ENCODE results near the gene HIP1.

Gene HIP1

DNA sequence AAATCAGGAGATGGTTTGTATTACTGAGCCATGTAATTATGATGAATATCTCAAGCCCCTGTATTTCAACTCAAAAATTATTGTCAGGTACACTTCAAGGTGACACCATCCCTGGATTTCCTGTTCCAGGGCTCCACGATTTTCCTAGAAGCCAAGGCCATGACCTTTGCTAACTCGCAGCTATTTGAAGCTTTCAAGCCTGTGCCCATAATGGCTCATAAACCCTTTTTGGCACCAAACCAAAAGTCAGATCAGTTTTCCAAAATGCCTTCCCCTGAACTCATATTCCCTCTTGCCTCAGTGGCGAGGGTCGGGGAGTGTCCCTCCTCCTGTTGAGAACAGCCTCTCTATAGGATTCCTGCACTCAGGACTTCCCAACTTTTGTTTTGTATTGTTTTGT is 70.8 kb downstream of the HIP1 start:
- DNase-seq, result no peak

DNA sequence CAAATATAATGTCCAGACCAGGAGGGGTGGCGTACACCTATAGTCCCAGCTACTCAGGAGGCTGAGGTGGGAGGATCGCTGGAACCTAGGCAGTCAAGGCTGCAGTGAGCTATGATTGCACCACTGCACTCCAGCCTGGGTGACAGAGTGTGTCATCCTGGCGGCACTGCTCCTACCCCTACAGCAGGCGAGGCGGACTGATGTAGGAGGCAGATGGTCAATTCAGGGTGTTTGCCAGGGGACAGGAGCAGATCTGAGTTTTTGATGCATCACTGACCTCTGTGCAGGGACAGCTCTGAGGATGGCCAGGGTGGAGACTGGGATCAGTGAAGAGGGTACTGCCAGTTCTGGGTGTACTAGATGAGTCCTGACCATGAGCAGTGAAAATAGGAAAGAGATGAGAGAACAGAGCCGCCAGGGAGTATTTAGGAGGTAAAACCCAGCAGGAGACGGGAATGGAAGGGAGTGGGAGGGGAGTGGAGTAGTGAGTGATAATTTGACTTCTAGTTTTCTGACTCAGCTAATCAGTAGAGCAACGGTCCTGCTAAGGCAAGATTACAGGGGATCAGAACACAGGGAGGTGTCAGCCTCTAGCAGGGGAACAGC is 75.3 kb downstream of the HIP1 start:
- DNase-seq, result no peak

DNA sequence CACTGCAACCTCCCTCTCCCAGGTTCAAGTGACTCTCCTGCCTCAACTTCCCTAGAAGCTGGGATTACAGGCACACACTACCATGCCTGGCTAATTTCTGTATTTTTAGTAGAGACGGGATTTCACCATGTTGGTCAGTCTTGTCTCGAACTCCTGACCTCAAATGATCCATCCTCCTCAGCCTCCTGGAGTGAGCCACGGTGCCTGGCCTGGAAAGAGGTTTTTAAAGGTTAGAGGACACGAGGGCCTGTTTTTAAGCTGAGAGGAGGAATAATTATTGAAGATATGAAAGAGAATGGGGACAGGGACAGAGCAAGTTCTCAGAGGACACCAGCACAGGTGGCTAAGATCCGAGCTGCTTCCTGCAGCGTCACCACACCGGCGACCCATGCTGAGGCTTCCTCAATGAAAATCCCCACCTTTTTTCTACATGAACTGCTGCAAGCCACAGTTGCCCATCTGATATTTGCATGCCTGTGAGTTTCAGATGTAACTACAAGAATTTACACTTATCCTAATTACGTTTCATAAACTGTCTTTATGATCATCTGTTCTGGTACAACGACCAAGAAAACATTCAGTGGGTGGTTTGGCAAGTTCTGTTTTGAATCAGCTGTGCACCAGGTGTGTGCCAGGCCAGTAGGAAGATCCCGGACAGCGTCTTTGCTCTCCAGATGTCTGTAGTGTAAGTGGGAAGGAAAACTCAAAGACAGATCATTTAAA is 76.0 kb downstream of the HIP1 start:
- DNase-seq, result no peak

- DNase-seq, result no peak
Observed at GRCh38 chr7:75660566-75661215, 78.0 kb downstream of the HIP1 start.

DNA sequence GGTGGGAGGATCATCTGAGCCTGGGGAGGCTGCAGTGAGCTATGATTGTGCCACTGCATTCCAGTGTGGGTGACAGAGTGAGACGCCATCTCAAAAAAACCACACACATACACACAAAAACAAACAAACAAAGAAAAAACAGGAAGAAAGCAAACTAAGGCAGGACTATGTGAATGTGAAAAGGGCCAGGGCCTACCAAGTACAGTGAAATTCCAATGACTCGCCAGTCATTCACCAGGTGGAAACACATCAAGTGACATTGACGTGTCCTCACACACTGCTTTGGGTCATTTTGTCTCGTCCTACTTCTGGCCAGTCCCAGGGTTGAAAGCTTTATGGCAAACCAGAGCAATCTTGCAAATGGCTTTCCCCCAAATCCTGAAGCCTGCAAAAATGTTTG is 79.9 kb downstream of the HIP1 start:
- DNase-seq, result no peak

GRCh38 chr7:75658369-75658768 is 80.4 kb downstream of the HIP1 start:
- no peak for DNase-seq

DNA sequence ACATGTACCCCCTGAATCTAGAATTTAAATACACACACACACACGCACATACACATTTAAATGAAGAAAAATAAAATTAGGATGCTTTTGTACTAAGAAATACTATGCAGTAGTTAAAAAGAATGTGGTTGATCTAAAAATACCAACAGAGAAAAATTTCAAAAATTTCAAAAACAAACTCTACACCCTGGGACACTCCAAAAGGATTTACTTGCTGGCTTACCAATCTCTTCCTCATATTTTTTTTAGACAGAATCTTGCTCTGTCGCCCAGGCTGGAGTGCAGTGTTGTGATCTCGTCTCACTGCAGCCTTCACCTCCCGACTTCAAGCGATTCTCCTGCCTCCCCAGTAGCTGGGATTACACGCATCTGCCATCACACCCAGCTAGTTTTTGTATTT is 80.9 kb downstream of the HIP1 start:
- DNase-seq, result no peak

DNA sequence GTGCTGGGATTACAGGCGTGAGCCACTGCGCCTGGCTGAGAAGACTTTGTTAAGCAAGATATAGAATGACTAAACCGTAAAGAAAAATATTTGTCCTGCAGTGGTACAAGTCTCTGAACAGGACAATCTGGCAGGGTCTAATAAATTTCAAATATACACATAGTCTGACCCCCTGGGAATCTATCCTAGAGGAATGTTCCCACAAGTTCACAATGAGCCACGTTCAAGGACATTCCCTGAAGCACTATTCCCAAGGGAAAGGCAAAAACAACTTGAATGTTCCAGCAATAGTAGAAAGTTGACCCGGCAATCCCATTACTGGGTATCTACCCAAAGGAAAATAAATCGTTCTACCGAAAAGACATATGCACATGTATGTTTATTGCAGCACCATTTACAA is 82.0 kb downstream of the HIP1 start:
- no peak for DNase-seq

DNA sequence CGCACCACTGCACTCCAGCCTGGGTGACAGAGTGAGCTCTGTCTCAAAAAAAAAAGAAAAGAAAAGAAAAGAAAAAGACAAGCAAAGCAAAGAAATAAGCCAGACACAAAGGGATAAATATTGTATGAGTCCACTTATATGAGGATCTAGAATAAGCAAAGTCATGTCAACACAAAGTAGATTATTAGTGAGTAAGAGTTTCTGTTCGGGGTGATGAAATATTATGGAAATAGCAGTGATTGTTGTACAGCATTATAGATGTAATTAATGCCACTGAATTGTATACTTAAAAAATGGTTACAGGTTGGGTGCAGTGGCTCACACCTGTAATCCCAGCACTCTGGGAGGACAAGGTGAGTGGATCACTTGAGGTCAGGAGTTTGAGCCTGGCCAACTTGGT is 83.2 kb downstream of the HIP1 start:
- no peak for DNase-seq

GRCh38 chr7:75654855-75655254 is 83.9 kb downstream of the HIP1 start:
- no peak for DNase-seq

- DNase-seq, result no peak
Observed at GRCh38 chr7:75653651-75654050, 85.1 kb downstream of the HIP1 start.

- DNase-seq, result no peak
Observed at GRCh38 chr7:75652788-75653187, 86.0 kb downstream of the HIP1 start.

DNA sequence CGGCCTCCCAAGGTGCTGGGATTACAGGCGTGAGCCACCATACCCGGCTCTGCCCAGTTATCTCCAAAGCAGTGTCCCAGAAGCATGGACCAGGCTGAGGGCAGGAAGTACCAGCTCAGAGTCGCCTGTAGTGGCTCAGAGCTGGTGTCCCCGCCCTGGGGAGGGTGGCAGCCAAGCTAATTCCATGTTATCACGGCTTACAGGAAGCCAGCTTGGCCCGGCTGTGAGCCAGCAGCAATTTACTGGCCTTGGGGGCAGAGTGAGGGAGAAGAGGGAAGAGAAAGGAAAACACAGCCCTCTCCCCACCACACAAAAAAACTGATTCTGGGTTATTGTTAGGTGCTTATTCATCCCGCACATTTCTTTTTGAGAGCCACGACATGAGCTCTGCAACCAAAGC is 88.1 kb downstream of the HIP1 start:
- DNase-seq, result no peak

- DNase-seq, result no peak
Observed at GRCh38 chr7:75650062-75650461, 88.7 kb downstream of the HIP1 start.

- no peak for DNase-seq
Observed at GRCh38 chr7:75649462-75649861, 89.3 kb downstream of the HIP1 start.

GRCh38 chr7:75647709-75648438 is 90.9 kb downstream of the HIP1 start:
- no peak for DNase-seq

DNA sequence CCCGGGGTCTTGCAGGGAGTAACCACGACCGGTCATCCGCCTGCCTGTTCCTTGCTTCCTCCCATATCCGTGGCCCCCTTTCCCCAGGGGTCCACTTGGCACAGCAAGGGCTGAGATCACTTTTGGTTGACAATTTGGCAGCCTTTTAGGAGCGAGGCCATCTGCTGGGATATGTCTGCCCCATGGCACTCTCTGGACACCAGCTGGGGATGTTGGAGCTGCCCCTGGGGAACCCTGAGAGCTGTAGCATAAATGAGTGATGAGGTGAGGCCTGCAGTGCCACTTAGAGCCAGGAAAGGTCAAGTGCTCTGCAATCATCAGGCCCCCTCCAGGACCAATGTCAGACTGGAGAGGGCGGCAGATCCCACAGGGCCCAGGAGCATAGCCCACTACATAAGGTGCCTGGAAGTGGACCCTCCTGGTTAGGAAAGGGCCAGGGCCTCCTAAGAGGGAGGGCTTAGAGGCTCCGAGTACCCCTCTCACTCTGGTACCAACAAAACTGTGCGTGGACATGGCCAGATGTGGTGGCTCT is 92.1 kb downstream of the HIP1 start:
- no peak for DNase-seq

DNA sequence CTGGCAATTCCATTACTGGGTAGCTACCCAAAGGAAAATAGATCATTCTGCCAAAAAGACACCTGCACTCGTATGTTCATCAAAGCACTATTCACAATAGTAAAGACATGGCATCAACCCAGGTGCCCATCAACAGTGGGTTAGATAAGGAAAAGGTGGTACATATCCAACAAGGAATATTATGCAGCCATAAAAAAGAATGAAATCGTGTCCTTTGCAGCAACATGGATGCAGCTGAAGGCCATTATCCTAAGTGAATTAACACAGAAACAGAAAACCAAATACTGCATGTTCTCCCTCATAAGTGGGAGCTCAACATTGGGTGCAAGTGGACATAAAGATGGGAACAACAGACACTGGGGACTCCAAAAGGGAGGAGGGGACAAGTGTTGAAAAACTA is 93.2 kb downstream of the HIP1 start:
- DNase-seq, result no peak

- DNase-seq, result no peak
Observed at GRCh38 chr7:75644589-75644988, 94.2 kb downstream of the HIP1 start.

DNA sequence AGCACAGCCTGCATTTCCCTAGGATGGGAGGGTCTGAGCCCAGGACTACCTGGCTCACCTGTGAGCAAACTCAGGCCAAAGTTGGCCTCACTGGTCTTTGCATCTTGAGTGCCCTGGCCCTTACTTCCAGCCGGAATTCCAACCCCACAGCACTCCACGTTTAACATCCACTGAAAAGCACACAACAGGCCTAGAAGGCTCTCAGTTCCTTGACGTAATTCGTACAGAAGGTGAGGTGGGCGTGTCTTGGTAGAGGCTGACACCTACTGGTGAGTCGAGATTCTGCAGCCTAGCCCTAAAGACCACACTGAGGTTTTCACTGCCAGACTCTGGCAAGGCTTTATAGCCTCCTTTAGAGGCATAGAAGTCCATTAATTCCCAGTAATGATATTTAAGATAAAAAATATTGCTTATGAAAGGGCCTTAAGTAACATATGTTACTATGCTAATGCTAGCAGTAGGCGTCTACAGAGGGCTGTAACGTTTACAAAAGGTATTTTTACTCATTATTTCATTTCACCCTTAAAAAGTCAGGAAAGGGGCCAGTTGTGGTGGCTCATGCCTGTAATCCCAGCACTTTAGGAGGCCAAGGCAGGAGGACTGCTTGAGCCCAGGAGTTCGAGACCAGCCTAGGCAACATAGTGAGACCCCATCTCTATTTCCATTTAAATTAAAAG is 95.8 kb downstream of the HIP1 start:
- peak; percentile 82 for DNase-seq

- no peak for DNase-seq
Observed at GRCh38 chr7:75640201-75640600, 98.5 kb downstream of the HIP1 start.

- no peak for DNase-seq
Observed at GRCh38 chr7:75639886-75640190, 98.9 kb downstream of the HIP1 start.
